OCI-LY7 (cell line): ENCODE data around the gene TNC. TPM values are rescaled to one million over a fixed set of nuclear protein-coding genes. Genes with fewer than 3 reads are reported as not detected.

Experiments used
- BruUV-seq: library from RNA; stranded (reverse); fragments of 400-500 nt; replicated peaks from 2 replicates; lab custom pipeline; 2021; lab: Mats Ljungman, UMichigan
- CTCF ChIA-PET: fragments of 300-600 bp; sonication (Branson Sonifier 250); formaldehyde crosslinking; loops from one replicate; lab custom pipeline; 2022; ENCODE audit warnings: antibody characterized with exemption; ENCODE audit not compliant: unreplicated experiment; lab: Charles Lee
- POLR2A ChIA-PET: fragments of 300-600 bp; sonication (Branson Sonifier 250); formaldehyde crosslinking; loops from one replicate; lab custom pipeline; 2022; ENCODE audit warnings: antibody characterized with exemption; lab: Charles Lee
- DNase-seq: peaks from one replicate; pipeline ENCODE4 v3.0.0-alpha.2; 2015; ENCODE audit warnings: low spot score
- H2AFZ ChIP-seq: fragments of 200-600 bp; sonication (generic), shearing (Covaris generic); 2 replicates; pipeline ENCODE4 v1.6.1; 2014; ENCODE audit warnings: mild to moderate bottlenecking, antibody characterized with exemption, low read length, moderate library complexity
- H3K27ac ChIP-seq: fragments of 200-600 bp; sonication (generic); 2 replicates; pipeline ENCODE4 v1.5.1; 2014; ENCODE audit warnings: mixed run types, low read depth, mild to moderate bottlenecking, moderate library complexity, low read length, inconsistent platforms; ENCODE audit not compliant: poor library complexity, severe bottlenecking
- H3K36me3 ChIP-seq: fragments of 200-600 bp; sonication (generic); 2 replicates; pipeline ENCODE4 v1.6.1; 2014; ENCODE audit warnings: mild to moderate bottlenecking, antibody characterized with exemption, low read length, moderate library complexity, mixed read lengths; ENCODE audit not compliant: insufficient read depth
- H3K4me1 ChIP-seq: fragments of 200-600 bp; sonication (generic); 2 replicates; pipeline ENCODE4 v1.5.1; 2014; ENCODE audit warnings: mild to moderate bottlenecking, low read length; ENCODE audit not compliant: insufficient read depth, poor library complexity, severe bottlenecking
- H3K4me2 ChIP-seq: fragments of 200-600 bp; sonication (generic); 2 replicates; pipeline ENCODE4 v1.6.1; 2014; ENCODE audit warnings: mild to moderate bottlenecking, low read length
- H3K4me3 ChIP-seq: fragments of 200-600 bp; sonication (generic); 2 replicates; pipeline ENCODE4 v1.5.1; 2014; ENCODE audit warnings: mild to moderate bottlenecking, low read depth, low read length; ENCODE audit not compliant: poor library complexity, severe bottlenecking
- H3K79me2 ChIP-seq: fragments of 200-600 bp; sonication (generic); 2 replicates; pipeline ENCODE4 v1.6.1; 2016; ENCODE audit warnings: low read depth, mild to moderate bottlenecking, low read length, moderate library complexity, mixed read lengths; ENCODE audit not compliant: insufficient read depth
- H3K9me2 ChIP-seq: fragments of 200-600 bp; sonication (generic); 2 replicates; pipeline ENCODE4 v1.6.1; 2016; ENCODE audit warnings: mild to moderate bottlenecking, low read length, mixed read lengths; ENCODE audit not compliant: insufficient read depth
- H3K9me3 ChIP-seq: fragments of 200-600 bp; sonication (generic); 2 replicates; pipeline ENCODE4 v1.6.1; 2014; ENCODE audit warnings: mild to moderate bottlenecking, mixed run types, low read length, mixed read lengths
- H4K20me1 ChIP-seq: fragments of 200-600 bp; sonication (generic); 2 replicates; pipeline ENCODE4 v1.6.1; 2014; ENCODE audit warnings: mild to moderate bottlenecking, antibody characterized with exemption, low read length, moderate library complexity, mixed read lengths; ENCODE audit not compliant: insufficient read depth
- EZH2phosphoT487 ChIP-seq: fragments of 200-600 bp; sonication (generic); IDR thresholded peaks from 2 replicates; pipeline ENCODE4 v1.6.1; 2018; ENCODE audit warnings: low read depth, borderline replicate concordance, mild to moderate bottlenecking, mixed run types, antibody characterized with exemption, low read length, moderate library complexity, mixed read lengths
- intact Hi-C: fragments of 100-400 bp; cut with micrococcal nuclease; formaldehyde crosslinking; loops from one replicate; pipeline ENCODE4 v1.10.0; 2022; ENCODE audit not compliant: unreplicated experiment
- total RNA-seq, 2 experiments: library from RNA; depleted of rRNA in 1 of 2; stranded (reverse); fragments of >200 nt in 1 of 2; shearing (Covaris generic) in 1 of 2; gene quantifications; 2 replicates each; pipeline ENCODE4 v1.2.3, GENCODE V29; 2014 to 2022
- TF ChIP-seq, protein P1 (sequence below): fragments of 200-600 bp; sonication (generic); conservative IDR thresholded peaks from 2 replicates; pipeline ENCODE4 v1.5.1; 2014; ENCODE audit warnings: mild to moderate bottlenecking, antibody characterized with exemption, low read length, moderate library complexity, mixed read lengths

The TNC gene
- total RNA-seq, 2 experiments from 2014 or later, result not detected

DNA sequence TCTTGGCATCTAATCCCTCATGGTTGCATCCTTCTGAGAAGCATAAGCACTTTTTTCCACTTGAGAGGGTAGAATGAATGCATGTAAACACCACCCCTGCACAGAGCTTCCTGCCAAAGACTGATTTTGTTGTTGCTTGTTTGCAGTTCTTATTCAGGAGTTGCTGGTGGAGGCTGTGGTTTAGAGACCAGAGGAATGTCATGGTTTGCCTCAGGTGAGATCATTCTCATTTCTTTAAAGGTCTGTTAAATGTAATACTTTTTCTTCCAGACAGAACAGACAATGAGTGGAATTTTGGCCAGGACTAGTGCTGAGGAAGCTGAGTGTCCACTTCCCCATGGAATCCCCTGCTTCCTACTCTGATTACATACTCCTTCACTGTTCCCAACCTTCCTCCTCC, 3.2 kb upstream of the TNC start:
- Histone ChIP-seq H2AFZ (no peak overlapping the region), H3K36me3 (no peaks in the 10 kb centered on the region), H3K4me3 (no peak overlapping the region), H3K79me2 (no peaks in the 10 kb centered on the region), H3K9me3 (no peaks in the 10 kb centered on the region), H3K4me2 (no peak overlapping the region), H4K20me1 (no peaks in the 10 kb centered on the region), H3K4me1 (no peaks in the 10 kb centered on the region), H3K9me2 (no peaks in the 10 kb centered on the region), H3K27ac (no peak overlapping the region)
- no TSS peak for BruUV-seq
- intact Hi-C loops, result no loop called here
- ChIA-PET CTCF (no interaction called here), POLR2A (no interaction called here)
- TF ChIP-seq, protein P1, sequence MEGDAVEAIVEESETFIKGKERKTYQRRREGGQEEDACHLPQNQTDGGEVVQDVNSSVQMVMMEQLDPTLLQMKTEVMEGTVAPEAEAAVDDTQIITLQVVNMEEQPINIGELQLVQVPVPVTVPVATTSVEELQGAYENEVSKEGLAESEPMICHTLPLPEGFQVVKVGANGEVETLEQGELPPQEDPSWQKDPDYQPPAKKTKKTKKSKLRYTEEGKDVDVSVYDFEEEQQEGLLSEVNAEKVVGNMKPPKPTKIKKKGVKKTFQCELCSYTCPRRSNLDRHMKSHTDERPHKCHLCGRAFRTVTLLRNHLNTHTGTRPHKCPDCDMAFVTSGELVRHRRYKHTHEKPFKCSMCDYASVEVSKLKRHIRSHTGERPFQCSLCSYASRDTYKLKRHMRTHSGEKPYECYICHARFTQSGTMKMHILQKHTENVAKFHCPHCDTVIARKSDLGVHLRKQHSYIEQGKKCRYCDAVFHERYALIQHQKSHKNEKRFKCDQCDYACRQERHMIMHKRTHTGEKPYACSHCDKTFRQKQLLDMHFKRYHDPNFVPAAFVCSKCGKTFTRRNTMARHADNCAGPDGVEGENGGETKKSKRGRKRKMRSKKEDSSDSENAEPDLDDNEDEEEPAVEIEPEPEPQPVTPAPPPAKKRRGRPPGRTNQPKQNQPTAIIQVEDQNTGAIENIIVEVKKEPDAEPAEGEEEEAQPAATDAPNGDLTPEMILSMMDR, result no peak
- TF ChIP-seq EZH2phosphoT487, result no peak
- DNase-seq, result no peak

DNA sequence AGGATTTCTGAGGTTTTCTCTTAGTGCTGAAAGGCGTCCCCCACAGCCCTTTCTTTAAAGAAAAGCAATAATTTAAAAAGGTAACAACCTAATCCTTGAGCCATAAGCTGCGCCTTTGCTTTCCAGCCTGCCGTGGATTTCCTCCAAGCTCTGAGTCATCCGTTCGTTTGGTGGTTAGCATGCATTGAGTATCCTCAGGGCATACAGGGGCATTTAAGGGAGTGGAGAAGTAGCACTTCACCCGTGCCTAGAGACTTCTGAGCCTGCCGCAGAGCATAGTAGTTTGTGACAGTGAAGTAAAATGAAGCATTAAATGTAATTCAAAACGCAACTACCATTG, 892 bp upstream of the TNC start:
- intact Hi-C loops, result no loop called here
- H2AFZ ChIP-seq, result no peak overlapping the region
- H3K9me2 ChIP-seq, result no peaks in the 10 kb centered on the region
- H3K9me3 ChIP-seq, result no peaks in the 10 kb centered on the region
- H3K79me2 ChIP-seq, result no peaks in the 10 kb centered on the region
- H3K27ac ChIP-seq, result no peak overlapping the region
- H3K4me2 ChIP-seq, result no peak overlapping the region
- no peaks in the 10 kb centered on the region for H3K36me3 ChIP-seq
- H3K4me1 ChIP-seq, result no peaks in the 10 kb centered on the region
- ChIA-PET POLR2A (interaction anchor here (0.6 kb wide), 1 partner anchor 47 kb away, joined by 4 read pairs; no protein-coding TSS in a partner anchor), CTCF (no interaction called here)
- no peak overlapping the region for H3K4me3 ChIP-seq
- no peaks in the 10 kb centered on the region for H4K20me1 ChIP-seq
- no TSS peak for BruUV-seq
- TF ChIP-seq, protein P1, result no peak
- TF ChIP-seq EZH2phosphoT487, result no peak
- DNase-seq, result no peak

DNA sequence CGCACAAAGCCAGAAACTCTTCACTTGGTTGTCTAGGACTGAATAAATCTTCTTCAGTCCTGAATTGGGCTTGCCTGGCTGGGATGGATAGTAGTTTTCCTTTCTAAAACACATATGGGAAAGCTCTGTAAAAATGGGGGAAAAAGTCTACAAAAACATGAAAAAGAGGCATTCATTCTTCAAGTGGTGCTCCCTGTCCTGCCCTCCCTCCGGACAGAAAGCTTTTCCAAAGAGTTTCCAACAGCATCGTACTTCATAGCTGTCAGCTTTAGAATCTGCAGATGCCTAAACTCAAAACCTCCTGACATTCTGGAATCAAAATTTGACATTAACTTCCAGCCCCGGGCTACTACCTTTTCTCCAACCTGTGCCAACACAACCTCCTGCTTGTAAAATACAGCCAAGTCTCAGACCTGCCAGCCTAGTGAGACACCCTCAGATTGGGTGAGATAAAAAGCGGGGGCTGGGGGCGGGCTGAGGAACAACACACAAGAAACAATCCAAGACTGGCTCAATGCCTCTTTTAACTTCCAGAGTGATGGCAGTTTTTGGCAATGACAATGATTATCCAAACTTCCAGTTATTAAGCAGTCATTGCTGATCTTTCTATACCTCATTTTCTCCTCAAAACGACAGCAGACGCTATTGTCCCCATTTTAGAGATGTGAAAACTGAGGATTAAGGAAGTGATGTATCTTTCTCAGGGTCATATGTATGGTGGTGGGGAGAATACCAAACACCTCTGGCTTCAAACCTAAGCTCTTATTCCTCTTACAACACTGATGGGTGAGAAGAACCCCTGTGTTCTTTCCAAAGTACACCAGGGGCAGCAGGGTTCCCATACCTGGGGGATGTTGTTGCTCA, 1.3 kb downstream of the TNC start:
- POLR2A ChIA-PET, result interaction anchor here (0.7 kb wide), 1 partner anchor 79 kb away, joined by 3 read pairs; no protein-coding TSS in a partner anchor
- no TSS peak for BruUV-seq
- no peaks in the 10 kb centered on the region for H4K20me1 ChIP-seq
- H3K4me3 ChIP-seq, result no peak overlapping the region
- H3K9me3 ChIP-seq, result no peaks in the 10 kb centered on the region
- no peaks in the 10 kb centered on the region for H3K36me3 ChIP-seq
- H3K9me2 ChIP-seq, result no peaks in the 10 kb centered on the region
- no peak overlapping the region for H3K4me2 ChIP-seq
- CTCF ChIA-PET, result no interaction called here
- H3K4me1 ChIP-seq, result no peaks in the 10 kb centered on the region
- H3K27ac ChIP-seq, result no peak overlapping the region
- H2AFZ ChIP-seq, result no peak overlapping the region
- intact Hi-C loops, result no loop called here
- H3K79me2 ChIP-seq, result no peaks in the 10 kb centered on the region
- TF ChIP-seq, protein P1, result no peak
- no peak for TF ChIP-seq EZH2phosphoT487
- DNase-seq, result no peak
